GM18867 (cell line): ENCODE results near the gene PLSCR4.
"Not testable (repeated sequence)": the region's sequence is repeated elsewhere in the genome, so short reads cannot be mapped to it uniquely, and the experiment has no call there.

Experiments
- ATAC-seq: cut with Tn5 transposase; IDR thresholded peaks from one replicate; pipeline ENCODE4 v1.9.1; 2021; ENCODE audit warnings: mild to moderate bottlenecking, moderate library complexity; ENCODE audit not compliant: unreplicated experiment

PLSCR4 gene

GRCh38 chr3:146250449-146251382 lies at the start of gene PLSCR4:
TSS of gene PLSCR4 (minus strand) at chr3:146251105. CDS start at chr3:146222071, 29,034 bp downstream.
- ATAC-seq: no peak

GRCh38 chr3:146293401-146293800 lies 42.5 kb upstream of the PLSCR4 start:
- ATAC-seq: not testable (repeated sequence)

- ATAC-seq: no peak
These were observed 33.0 kb upstream of the PLSCR4 start for GRCh38 chr3:146283781-146284445.

- no peak for ATAC-seq
These were observed 30.0 kb upstream of the PLSCR4 start for GRCh38 chr3:146280864-146281263.

- ATAC-seq: no peak
These were observed 29.0 kb upstream of the PLSCR4 start for GRCh38 chr3:146279951-146280350.

- ATAC-seq: no peak
These were observed 28.1 kb upstream of the PLSCR4 start for GRCh38 chr3:146279013-146279412.

GRCh38 chr3:146277953-146278631 lies 27.2 kb upstream of the PLSCR4 start:
- no peak for ATAC-seq

- ATAC-seq: no peak
These were observed 24.6 kb upstream of the PLSCR4 start for GRCh38 chr3:146275476-146275875.

GRCh38 chr3:146274833-146275232 lies 23.9 kb upstream of the PLSCR4 start:
- no peak for ATAC-seq

GRCh38 chr3:146273721-146274407 lies 23.0 kb upstream of the PLSCR4 start:
- no peak for ATAC-seq

GRCh38 chr3:146271180-146271579 lies 20.3 kb upstream of the PLSCR4 start:
- ATAC-seq: no peak

- no peak for ATAC-seq
These were observed 18.4 kb upstream of the PLSCR4 start for GRCh38 chr3:146269271-146269670.

- no peak for ATAC-seq
These were observed 17.8 kb upstream of the PLSCR4 start for GRCh38 chr3:146268535-146269219.

- ATAC-seq: no peak
These were observed 14.8 kb upstream of the PLSCR4 start for GRCh38 chr3:146265720-146266119.

- no peak for ATAC-seq
These were observed 11.6 kb upstream of the PLSCR4 start for GRCh38 chr3:146262371-146263110.

- no peak for ATAC-seq
These were observed 9.1 kb upstream of the PLSCR4 start for GRCh38 chr3:146259880-146260589.

- ATAC-seq: no peak
These were observed 6.1 kb upstream of the PLSCR4 start for GRCh38 chr3:146256851-146257486.

GRCh38 chr3:146252445-146252844 lies 1.5 kb upstream of the PLSCR4 start:
- not testable (repeated sequence) for ATAC-seq
